H1 (cell line): ENCODE measurements around the gene GRID2. TPM values are rescaled to one million over a fixed set of nuclear protein-coding genes. Genes with fewer than 3 reads are reported as not detected.

Experiments used
- FOSL1 ChIP-seq: IDR thresholded peaks from 2 replicates; pipeline ENCODE4 v1.6.1; 2011; ENCODE audit warnings: mild to moderate bottlenecking, low read depth, low read length, moderate library complexity; ENCODE audit not compliant: insufficient read depth
- RFX5 ChIP-seq: IDR thresholded peaks from 2 replicates; pipeline ENCODE4 v1.6.1; 2011; ENCODE audit warnings: low read depth, low read length, improper control_type of control experiment, borderline replicate concordance
- RNF2 ChIP-seq: fragments of 200-900, 300-1000 bp; sonication (generic); IDR thresholded peaks from 2 replicates; pipeline ENCODE4 v1.7.1; 2016; ENCODE audit warnings: borderline replicate concordance, low read depth, mild to moderate bottlenecking, antibody characterized with exemption, low read length; ENCODE audit not compliant: poor library complexity, severe bottlenecking; ENCODE audit errors: missing control alignments
- polyA plus RNA-seq, 7 experiments: library from polyadenylated mRNA; depleted of rRNA in 3 of 7; stranded (reverse) in 5 of 7; unstranded in 2 of 7; fragments of >200 nt in 5 of 7; fragments of 200-250 nt in 2 of 7; gene quantifications; 1 replicate in 5 of 7; 2 replicates in 1 of 7; 4 replicates in 1 of 7; pipeline versions ENCODE4 v1.2.1 to v1.2.3, GENCODE V29; 2011 to 2013; ENCODE audit warnings: missing spikeins in 2 of 7, mixed read lengths in 2 of 7
- total RNA-seq: library from RNA; stranded (reverse); fragmentation: NEBNext Ultra II Directional; extraction: Animal tissue kit (Norgen Biotek cat#: 25700); gene quantifications from 2 replicates; pipeline ENCODE4 v1.2.1, GENCODE V29; 2021

The GRID2 gene
- total and polyA plus RNA-seq, 2 of the 8 experiments (the other 6 are each of a cell fraction or from before 2014, with no cell fraction given) = 31.1 to 81.9 TPM

DNA sequence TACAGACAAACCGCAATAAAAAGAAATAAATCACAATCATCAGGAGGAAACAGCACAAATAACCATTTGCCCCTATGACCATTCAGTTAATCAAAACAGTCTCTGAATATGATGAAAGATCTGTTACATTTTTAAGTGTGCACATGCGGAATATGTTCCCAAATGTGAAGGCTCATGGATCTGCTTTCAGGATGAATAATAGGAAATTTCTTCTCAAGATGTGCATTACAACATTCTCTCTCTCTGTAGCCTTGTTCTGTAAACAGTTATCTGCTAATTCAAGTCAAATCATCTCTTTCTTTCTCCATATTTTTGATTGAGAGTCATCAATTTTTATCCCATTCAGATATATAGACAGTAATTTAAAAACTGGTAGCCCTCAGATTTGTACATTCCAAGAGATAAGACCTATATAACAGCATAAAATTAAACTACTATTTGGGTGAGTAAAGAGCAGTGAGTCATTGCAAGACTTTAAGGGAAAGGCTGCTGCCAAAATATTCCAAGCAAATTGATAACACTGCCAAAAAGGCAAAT, 1090.8 kb downstream of the GRID2 start (continued):
- TF ChIP-seq RNF2 (no peak), RFX5 (no peak), FOSL1 (no peak)
